ENCODE measurements around the gene S100A16.
A peak's percentile ranks its signal among the peaks of the same experiment; 100 is the strongest.

Gene S100A16

GRCh38 chr1:153635872-153636271 lies 22.9 kb upstream of the S100A16 start:
- DNase-seq: no peak

- DNase-seq: peak; percentile 96
Observed at GRCh38 chr1:153633754-153634665, 21.1 kb upstream of the S100A16 start, which contains the start of gene CHTOP. Gene CHTOP (plus strand): TSS chr1:153634066. CDS start chr1:153636589, 2,523 bp downstream.

- no peak for DNase-seq
Observed at GRCh38 chr1:153633161-153633753, 20.3 kb upstream of the S100A16 start.

- DNase-seq: no peak
Observed at GRCh38 chr1:153631047-153632022, 18.4 kb upstream of the S100A16 start.

- no peak for DNase-seq
Observed at GRCh38 chr1:153630384-153630783, 17.4 kb upstream of the S100A16 start.

GRCh38 chr1:153629971-153630370 lies 17.0 kb upstream of the S100A16 start:
- DNase-seq: peak; percentile 25 to 39

GRCh38 chr1:153629343-153629665 lies 16.4 kb upstream of the S100A16 start:
- DNase-seq: no peak

GRCh38 chr1:153628638-153629342 lies 15.9 kb upstream of the S100A16 start:
- no peak for DNase-seq

GRCh38 chr1:153627715-153628626 lies 15.0 kb upstream of the S100A16 start, which contains the start of gene S100A1:
Gene S100A1 (plus strand): TSS chr1:153628434. CDS start chr1:153630522, 2,088 bp downstream.
- DNase-seq: peak; percentile 53 to 68

GRCh38 chr1:153626904-153627714 lies 14.2 kb upstream of the S100A16 start, which contains the start of gene S100A13:
Gene S100A13 (minus strand): TSS chr1:153627505. CDS start chr1:153626472, 1,033 bp downstream.
- DNase-seq: peak in 1 of 2 donors; percentile 41

GRCh38 chr1:153626477-153626903 lies 13.6 kb upstream of the S100A16 start:
- no peak for DNase-seq

GRCh38 chr1:153624965-153625611 lies 12.2 kb upstream of the S100A16 start:
- no peak for DNase-seq

- no peak for DNase-seq
Observed at GRCh38 chr1:153623101-153623500, 10.2 kb upstream of the S100A16 start.

GRCh38 chr1:153619171-153619570 lies 6.2 kb upstream of the S100A16 start:
- DNase-seq: no peak

- no peak for DNase-seq
Observed at GRCh38 chr1:153617663-153618062, 4.7 kb upstream of the S100A16 start.

- no peak for DNase-seq
Observed at GRCh38 chr1:153616917-153617311, 4.0 kb upstream of the S100A16 start.

- DNase-seq: no peak
Observed at GRCh38 chr1:153616144-153616916, 3.4 kb upstream of the S100A16 start, which contains the start of gene S100A14. Gene S100A14 (minus strand): TSS chr1:153616325. CDS start chr1:153615858, 467 bp downstream.

- no peak for DNase-seq
Observed at GRCh38 chr1:153615406-153615805, 2.5 kb upstream of the S100A16 start.
